HG02571 (cell line): ENCODE measurements around the gene ABCG1.

Source experiments
- ATAC-seq: cut with Tn5 transposase; IDR thresholded peaks from one replicate; pipeline ENCODE4 v1.9.1; 2021; ENCODE audit warnings: mild to moderate bottlenecking, moderate library complexity; ENCODE audit not compliant: unreplicated experiment

The ABCG1 gene

GRCh38 chr21:42266971-42267556, 48.1 kb downstream of the ABCG1 start:
- no peak for ATAC-seq

GRCh38 chr21:42269386-42269785, 50.4 kb downstream of the ABCG1 start:
- ATAC-seq, result no peak

- ATAC-seq, result no peak
Measured at GRCh38 chr21:42271065-42271464, 52.1 kb downstream of the ABCG1 start.

- no peak for ATAC-seq
Measured at GRCh38 chr21:42272109-42272962, 53.4 kb downstream of the ABCG1 start.

GRCh38 chr21:42272984-42273600, 54.2 kb downstream of the ABCG1 start:
- no peak for ATAC-seq

GRCh38 chr21:42276076-42276475, 57.1 kb downstream of the ABCG1 start:
- no peak for ATAC-seq

GRCh38 chr21:42276526-42277154, 57.7 kb downstream of the ABCG1 start:
- ATAC-seq, result no peak

- no peak for ATAC-seq
Measured at GRCh38 chr21:42277593-42277992, 58.7 kb downstream of the ABCG1 start.

GRCh38 chr21:42278451-42279149, 59.7 kb downstream of the ABCG1 start:
- no peak for ATAC-seq

GRCh38 chr21:42279341-42279871, 60.5 kb downstream of the ABCG1 start:
- ATAC-seq, result no peak

GRCh38 chr21:42279888-42280287, 60.9 kb downstream of the ABCG1 start:
- ATAC-seq, result no peak

- no peak for ATAC-seq
Measured at GRCh38 chr21:42280356-42281180, 61.6 kb downstream of the ABCG1 start.

GRCh38 chr21:42281181-42281680, 62.3 kb downstream of the ABCG1 start:
- no peak for ATAC-seq

- no peak for ATAC-seq
Measured at GRCh38 chr21:42282021-42282420, 63.1 kb downstream of the ABCG1 start.

- ATAC-seq, result no peak
Measured at GRCh38 chr21:42282715-42283114, 63.8 kb downstream of the ABCG1 start.

- no peak for ATAC-seq
Measured at GRCh38 chr21:42285569-42286245, 66.8 kb downstream of the ABCG1 start.

GRCh38 chr21:42286416-42286815, 67.5 kb downstream of the ABCG1 start:
- ATAC-seq, result no peak

- no peak for ATAC-seq
Measured at GRCh38 chr21:42287193-42288083, 68.5 kb downstream of the ABCG1 start.
